Fibroblast of skin of right biceps (primary cell): ENCODE data around the gene TMEM243.
"Not testable (repeated sequence)": the region's sequence is repeated elsewhere in the genome, so short reads cannot be mapped to it uniquely, and the experiment has no call there.

Experiments used
- DNase-seq: peaks from one replicate; pipeline ENCODE4 v3.0.0-alpha.2; 2013

Gene TMEM243

DNA sequence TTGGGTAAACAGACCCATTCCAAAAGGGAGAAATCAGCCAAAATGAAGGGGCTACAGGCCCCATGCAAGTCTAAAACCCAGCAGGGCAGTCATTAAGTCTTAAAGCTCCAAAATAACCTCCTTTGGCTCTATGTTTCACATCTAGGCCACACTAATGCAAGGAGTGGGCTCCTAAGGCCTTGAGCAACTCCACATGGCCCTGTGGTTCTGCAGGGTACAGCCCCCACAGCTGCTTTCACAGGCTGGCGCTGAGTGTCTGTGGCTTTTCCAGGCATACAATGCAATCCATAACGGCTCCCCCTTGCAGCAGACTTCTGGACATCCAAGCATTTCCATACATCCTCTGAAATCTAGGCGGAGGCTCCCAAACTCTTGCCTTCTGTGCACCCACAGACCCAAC, 9.0 kb downstream of the TMEM243 start:
- DNase-seq = no peak

DNA sequence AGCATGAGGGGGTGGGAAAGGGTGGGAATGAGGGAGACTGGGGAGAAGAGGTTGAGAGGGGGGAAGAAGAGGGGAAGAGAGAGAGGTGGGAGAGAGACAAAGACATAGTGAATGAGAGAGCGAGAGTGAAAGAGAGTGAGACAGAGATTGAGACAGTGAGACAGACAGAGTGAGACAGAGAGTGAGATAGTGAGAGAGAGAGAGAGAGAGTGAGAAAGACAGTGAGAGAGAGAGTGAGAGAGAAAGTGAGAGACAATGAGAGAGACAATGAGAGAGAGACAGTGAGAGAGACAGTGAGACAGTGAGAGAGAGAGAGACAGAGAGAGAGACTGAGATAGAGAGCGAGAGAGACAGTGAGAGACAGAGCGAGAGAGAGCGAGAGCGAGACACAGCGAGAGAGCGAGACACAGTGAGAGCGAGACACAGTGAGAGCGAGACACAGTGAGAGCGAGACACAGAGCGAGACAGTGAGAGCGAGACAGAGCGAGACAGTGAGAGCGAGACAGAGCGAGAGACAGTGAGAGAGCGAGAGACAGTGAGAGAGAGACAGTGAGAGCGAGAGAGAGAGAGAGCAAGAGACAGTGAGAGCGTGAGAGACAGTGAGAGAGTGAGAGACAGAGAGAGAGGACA, 10.1 kb downstream of the TMEM243 start:
- DNase-seq = no peak

DNA sequence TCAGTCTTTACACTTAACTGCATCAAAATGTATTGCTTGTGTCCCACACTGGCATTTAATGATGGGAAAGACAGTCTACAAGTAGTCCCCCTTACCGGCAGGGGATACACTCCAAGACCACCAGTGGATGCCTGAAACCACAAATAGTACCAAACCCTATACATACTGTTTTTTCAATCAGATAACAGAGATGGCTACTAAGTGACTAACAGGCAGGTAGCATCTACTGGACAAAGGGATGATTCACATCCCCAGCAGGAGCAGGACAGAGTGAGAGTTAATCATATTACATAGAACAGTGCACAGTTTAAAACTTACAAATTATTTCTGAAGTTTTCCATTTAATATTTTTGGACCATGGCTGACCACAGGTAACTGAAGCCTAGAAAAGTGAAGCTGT, 13.2 kb downstream of the TMEM243 start:
- peak; percentile 10 for DNase-seq

DNA sequence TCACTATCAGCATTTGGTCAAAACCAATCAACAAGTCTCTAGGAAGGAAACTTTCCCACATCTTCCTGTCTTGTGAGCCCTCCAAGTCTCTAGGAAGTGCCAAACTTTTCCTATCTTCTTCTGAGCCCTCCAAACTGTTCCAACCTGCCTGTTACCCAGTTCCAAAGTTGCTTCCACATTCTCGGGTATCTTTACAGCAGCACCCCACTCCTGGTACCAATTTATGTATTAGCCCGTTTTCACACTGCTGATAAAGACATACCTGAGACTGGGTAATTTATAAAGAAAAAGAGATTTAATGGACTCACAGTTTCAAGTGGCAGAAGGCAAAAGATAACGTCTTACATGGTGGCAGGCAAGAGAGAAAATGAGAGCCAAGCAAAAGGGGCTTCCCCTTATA, 13.8 kb downstream of the TMEM243 start:
- DNase-seq = not testable (repeated sequence)

DNA sequence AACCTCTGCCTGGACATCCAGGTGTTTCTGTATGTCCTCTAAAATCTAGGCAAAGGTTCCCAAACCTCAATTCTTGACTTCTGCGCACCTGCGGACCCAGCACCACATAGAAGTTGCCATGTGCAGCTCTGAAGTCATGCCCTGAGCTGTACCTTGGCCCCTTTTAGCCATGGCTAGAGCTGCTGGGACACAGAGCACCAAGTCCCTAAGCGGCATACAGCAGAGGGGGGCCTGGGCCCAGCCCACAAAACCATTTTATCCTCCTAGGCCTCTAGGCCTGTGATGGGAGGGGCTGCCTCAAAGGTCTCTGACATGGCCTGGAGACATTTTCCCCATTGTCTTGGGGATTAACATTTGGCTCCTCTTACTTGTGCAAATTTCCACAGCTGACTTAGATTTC, 14.6 kb downstream of the TMEM243 start:
- no peak for DNase-seq

DNA sequence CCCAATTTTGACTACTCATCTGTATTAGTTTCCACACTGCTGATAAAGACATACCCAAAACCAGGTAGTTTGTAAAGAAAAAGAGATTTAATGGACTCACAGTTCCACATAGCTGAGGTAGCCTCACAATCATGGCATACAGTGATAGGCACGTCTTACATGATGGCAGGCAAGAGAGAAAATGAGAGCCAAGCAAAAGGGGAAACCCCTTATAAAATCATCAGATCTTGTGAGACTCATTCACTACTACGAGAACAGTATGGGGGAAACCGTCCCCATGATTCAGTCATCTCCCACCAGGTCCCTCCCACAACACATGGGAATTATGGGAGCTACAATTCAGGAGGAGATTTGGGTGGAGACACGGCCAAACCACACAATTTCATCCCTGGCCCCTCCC, 15.6 kb downstream of the TMEM243 start:
- not testable (repeated sequence) for DNase-seq

DNA sequence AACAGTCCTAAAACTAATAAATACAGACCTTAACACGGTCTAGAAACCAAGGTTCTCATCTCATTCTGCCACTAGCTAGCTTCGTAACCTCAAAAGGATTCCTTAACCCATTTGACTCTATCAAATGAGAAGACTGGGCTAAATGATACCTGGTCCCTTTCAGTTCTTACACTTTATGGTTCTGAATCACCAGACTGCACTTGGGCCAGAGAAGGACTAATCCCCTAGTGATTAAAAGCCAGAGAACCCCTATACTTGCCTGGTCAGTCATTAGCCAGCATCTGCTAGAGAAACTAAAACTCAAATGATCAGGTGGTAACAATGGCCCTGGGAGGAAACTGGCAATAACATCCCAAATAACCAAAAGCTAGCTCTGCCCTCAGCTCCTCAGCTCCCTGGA, 16.8 kb downstream of the TMEM243 start:
- DNase-seq = no peak

DNA sequence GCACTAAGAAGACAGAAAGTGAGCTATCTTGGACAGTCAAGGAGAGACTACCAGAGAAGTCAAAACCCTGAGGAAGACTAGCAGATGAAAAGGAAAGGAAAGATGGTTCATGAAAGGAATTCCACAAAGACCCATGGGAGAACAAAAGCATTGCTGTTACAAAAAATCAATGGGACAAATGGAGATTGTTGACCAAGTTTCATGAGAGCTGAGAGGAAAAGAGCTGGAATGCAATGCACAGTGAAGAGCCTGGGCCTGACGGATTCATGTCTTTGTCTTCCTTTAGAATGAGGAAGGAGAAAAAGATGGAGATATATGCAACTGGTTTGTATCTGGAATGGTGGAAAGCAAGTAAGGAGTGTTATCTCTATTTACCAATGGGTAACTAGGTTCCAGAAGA, 17.3 kb downstream of the TMEM243 start:
- no peak for DNase-seq

DNA sequence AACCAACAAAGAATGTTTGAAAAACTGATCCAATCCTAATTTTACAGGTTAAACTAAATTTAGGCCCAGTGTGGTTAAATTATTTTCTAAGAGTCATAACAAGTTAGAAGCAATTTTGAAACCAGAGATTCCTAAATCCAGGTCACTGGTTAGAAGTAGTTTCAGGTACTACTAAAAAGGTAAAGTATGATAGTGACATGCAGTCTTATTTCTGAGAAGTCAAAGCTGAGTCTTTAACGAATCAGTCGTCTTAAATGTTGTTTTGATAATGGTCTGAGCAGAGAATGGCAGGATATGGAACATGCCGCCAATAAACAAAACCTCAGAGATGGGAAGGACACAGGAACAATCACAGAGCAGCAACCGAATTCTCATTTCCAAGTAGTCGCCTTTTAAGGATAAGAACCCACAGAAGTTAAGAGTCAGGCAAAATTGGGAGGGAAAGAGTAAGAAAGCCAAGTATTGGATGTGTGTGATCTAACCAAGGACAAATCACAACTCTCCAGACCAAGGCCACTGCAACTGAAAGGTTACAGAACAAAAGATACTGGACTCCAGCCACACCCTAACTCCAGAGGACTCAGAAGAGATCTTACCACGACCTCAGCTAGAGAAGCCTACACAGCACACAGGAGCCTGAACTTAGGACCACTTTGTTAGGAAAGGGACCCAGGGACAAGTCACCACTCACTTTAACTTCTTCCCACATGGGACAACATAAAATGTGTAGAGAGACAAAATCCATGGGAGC, 19.7 kb downstream of the TMEM243 start:
- DNase-seq = no peak

DNA sequence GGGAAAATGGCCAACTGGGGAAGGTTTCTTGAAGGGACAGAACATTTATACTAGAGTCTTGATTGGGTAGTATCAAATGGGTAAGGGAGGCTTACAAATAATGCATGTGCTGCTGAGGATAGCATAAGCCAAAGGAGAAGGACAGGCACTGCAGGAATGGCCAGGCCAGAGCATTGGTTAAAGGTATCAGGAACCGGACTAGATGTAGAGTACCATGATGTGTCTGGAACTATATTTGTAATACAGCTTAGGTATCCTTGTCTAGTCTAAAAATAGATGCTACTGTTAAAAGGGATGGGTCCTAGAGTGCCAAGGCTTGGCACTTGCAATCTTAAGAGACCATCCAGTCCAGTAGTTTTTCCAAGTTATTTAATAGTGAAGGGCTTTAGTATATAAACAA, 20.3 kb downstream of the TMEM243 start:
- DNase-seq = no peak

DNA sequence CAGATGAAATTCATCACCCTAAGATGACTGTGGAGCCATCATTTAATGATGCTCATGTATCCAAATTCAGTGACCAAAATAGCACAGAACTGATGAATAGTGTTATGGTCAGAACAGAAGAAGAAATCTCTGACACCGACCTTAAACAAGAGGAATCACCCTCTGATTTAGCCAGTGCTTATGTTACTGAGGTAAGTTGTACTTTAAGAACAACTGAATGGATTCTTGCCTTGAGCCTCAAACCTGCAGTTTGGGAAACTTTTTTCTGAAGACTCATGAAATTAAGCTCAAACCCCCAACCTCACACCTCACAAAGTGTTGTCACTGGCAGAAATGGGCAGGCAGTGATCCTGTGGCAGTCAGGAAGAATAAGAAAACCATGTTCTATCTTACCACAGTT, 25.6 kb downstream of the TMEM243 start:
- no peak for DNase-seq

DNA sequence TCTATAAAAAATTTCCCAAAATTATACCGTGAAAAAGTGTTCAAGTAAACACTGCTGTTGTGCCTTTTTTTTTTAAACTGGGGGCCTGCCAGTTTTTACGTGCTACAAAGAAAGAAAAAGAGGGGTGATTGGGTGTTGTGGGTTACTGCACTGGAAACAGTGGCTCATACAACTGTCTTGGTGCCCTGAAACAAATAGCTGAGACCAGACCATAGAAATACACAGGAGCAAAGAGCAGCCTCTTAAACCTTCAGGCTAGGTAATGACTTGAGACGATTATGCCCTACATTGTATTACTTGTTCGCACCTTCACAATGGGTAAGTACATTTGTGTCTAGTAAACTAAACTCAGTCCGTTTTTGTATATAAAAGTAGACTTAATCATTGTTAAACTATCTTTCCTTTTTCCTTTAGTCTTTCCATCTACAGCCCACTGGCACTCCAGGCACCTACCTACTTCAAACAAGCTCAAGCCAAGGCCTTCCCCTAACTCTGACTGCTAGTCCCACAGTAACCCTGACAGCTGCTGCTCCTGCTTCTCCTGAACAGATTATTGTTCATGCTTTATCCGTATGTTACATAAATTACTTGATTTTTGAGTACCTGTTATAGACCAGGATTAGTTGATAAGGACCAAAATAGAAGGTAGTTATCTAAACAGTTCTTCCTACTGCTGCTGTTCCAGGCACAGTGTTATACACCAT, 26.6 kb downstream of the TMEM243 start:
- no peak for DNase-seq

DNA sequence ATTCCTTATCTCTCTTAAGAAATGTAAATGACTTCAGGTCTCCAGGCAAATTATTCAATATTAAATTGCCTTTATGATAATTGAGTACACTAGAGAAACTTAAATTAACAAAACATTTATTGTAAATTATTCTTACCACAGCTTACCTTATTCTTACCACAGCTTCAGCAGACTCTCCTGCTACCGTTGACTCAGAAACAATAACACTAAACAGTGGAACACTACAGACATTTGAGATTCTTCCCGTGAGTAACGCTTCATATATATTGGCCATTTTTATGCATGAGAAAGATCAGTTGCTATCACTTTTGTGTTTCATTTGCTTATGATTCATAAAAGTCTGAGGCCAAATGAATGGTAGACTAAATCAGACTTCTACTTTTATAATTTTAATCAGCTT, 28.7 kb downstream of the TMEM243 start:
- no peak for DNase-seq

DNA sequence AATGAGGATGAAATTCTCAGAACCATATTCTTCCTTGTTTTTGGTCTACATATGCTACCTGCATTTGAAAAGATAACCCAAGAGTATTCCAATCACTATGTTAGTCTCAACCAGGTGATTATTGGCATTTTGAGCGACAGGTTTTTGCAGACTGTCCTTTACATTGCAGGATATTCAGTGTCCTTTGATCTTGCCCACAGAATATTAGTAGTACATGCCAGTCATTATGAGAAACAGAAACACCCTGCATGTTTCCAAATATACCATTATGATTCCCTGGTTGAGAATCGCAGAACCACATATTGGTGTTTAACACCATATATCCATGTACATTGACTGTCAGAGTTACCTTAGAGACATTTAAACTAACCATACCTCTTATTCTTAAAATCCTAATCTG, 30.6 kb downstream of the TMEM243 start:
- DNase-seq = no peak

DNA sequence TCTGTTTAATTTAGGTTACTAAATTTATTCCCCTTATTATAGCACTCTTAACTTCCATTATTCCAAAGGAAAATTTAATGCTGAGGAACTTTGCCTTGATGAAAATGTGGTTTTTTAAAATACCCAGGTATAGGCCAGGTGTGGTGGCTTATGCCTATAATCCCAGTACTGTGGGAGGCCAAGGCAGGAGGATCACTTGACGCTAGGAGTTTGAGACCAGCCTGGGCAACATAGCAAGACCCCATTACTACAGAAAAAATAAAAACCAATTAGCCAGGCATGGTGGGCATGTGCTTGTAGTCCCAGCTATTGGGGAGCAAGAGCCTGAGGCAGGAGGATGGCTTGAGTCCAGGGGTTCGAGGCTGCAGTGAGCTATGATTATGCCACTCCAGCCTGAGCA, 32.4 kb downstream of the TMEM243 start:
- DNase-seq = no peak

DNA sequence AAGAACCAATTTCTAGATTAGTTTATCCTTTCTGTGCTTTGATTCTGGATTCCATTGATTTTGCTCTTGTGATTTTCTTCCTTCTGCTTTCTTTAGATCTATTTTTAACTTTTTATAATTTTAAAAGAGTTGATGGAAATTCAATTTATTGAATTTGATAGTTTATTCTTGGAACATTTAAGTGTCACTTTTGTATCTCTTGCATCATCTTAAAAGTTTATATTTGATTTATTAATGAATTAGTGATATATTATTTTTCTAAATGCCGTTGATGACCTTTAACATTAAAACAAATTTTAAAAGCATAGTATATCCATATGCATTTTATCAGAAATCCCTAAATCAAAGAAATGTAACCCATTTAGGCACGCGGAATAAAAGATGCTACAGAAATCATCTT, 40.4 kb downstream of the TMEM243 start:
- DNase-seq = no peak

DNA sequence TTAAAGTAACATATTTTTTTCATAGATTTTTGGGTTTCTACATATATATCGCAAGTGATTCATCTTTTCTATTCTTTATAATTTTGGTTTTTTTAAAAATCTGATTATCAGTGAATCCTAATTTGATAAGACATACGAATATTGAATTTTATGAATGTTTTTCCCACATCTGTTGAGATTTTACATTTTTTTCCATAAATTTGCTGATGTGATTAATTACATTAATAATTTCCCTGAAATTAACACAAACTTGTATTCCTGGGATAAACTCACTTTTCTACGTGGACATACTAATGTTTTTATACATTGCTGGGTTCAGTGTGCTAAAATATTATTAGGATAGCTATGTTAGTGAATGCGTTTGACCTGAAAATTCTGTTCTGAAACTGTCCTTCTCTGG, 41.2 kb downstream of the TMEM243 start:
- no peak for DNase-seq

DNA sequence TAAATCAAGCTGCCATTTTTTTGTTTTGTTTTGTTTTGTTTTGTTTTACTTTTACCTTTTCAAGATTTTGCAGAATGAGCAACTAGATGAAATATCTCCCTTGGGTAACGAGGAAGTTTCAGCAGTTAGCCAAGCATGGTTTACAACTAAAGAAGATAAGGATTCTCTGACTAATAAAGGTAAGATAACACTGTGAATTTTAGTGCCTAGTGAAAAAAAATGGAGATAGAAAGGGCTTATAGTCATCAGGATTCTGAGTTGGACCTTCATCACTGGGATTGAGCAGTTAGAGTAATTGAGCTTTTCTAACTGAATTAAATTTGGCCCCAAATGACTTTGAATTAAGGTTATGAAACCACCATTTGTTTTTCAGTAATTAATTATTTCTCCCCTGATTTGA, 46.1 kb downstream of the TMEM243 start:
- no peak for DNase-seq

DNA sequence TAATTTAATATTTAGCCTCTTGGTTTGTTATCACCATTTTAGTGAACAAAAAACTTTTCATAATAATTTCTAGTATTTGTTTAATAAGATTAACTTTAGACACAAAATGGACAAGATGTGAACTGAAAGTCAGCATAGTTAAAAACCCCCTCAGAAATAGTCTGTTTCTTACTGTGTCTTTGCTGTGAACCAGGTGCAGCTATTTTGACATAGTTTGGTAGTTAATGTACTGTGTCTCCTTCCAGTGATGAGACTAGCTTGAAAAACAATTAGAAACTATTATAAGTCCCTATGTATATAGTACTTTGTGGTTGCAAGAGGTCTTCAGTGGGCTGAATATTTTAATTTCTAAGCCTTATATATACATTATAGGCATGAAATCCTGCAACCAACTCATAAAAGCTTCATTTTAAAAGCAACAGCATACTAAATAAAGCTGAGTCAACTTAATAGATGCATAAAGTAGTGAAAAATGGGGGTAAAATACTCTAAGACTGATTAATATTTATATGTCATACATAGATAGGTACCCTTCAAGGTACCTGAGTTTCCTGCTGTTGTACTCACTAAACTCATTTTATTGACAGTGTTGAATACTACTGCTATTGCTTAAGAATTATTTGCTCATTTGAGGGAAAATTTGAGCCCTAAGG, 48.1 kb downstream of the TMEM243 start:
- no peak for DNase-seq

DNA sequence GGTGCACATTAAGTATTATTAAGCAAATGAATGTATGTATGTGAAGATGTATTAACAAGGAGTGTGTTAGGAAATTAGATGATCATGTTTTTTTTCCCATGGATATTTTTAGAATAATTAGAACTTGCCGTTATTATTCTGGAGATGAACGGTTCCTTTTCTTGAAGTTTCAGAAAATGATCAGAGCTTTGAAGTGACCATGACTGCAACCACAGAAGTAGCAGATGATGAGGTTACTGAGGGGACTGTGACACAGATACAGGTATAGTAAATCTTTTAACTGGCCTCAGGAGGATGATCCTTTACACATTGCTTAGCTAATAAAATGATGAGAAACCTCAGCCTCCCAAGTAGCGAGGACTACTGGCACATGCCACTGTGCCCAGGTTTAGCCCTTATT, 48.7 kb downstream of the TMEM243 start:
- no peak for DNase-seq

DNA sequence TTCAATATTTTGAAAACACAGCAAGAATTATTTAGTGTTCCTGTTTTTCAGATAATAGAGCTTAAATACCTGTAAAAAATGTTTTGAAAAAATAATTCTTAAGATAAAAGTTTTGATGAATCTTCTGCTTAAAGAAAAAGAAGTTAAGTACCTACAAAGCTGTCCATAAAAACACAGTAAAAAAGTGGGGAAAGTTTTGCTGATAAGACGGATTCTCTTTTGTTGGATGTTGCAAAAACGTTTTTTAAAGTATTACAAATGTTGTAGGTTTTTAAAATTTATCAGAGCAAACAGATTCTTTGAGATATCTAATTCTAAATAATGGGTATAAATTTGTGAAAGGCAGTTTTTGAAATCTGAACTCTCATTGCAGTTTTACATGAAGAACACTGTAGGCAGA, 55.1 kb downstream of the TMEM243 start:
- DNase-seq = no peak

DNA sequence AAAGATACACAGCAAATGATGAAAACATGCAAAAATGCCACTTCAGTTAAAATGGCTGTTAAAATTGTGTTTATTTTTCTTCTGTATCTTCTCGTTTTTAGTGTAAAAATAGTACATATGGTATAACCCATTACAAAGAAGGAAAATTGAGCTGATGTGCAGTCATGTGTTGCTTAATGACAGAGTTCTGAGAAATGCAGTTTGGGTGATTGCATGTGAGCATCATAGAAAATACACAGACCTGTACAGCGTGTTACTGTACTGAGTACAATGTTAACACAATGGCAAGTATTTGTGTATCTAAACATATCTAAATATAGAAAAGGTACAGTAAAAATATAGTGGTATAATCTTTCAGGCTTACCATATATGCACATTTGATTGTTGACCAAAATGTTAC, 60.0 kb downstream of the TMEM243 start:
- DNase-seq = no peak

DNA sequence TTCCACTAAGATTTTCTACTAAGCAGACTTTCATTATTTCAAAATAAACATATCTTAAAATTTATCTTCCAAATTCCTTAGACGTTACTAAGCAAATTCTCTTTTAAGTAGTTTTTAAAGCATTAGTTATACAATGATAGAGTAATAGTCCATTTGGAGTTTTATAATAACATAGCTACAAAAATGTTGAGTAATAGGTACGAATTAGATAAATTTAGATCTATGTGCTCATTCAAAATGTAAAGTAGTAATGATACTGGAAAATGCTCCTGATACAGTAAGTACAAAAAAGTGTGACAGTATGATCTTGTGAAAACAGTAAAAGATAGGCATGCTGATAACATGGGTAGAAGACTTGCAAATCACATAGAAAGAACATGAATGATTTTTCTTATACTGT, 62.8 kb downstream of the TMEM243 start:
- peak; percentile 19 for DNase-seq

DNA sequence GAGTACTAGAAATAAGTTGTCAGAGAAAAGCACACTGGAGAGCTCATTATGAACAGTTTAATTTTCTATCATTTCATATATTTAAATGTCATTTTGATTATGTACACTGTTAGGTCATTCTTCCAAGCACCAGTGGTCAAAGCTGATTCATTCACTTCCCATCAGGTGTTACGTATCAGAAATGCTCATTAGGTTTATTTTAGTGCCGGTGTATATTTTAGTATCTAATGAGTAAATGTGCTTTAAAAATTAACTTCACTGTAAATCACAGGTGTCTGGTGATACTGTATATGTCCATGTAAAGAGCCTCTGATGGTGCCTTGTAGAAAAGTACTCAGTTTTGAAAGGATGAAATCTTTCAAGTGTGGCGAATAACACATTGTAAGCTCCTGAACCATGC, 63.7 kb downstream of the TMEM243 start:
- no peak for DNase-seq
